ENCODE data around the gene NDUFS7. TPM values are rescaled to one million over a fixed set of nuclear protein-coding genes. Genes with fewer than 3 reads are reported as not detected.
"Not testable (repeated sequence)": the region's sequence is repeated elsewhere in the genome, so short reads cannot be mapped to it uniquely, and the experiment has no call there.

The NDUFS7 gene
- total RNA-seq, 1 donor from 2014 or later = 15.4 TPM

DNA sequence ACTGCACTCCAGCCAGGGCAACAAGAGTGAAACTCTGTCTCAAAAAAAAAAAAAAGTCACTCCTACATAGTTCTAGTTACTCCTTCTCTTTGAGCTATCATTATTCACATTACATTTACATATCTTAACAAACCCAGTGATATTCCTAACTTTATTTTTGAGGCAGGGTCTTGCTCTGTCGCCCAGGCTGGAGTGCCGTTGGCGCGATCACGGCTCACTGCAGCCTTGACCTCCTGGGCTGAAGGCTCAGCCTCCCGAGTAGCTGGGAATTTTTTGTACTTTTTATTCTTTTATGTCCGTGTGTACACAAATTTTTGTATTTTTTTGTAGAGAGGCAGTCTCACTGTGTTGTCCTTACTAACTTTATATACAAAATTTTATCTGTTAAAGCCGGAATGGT, 53.9 kb downstream of the NDUFS7 start:
- peaks cover 10% of the 10 kb centered on the region for H3K27me3 Mint-ChIP-seq (ENCODE audit: insufficient read depth, low read depth)
- no peaks in the 10 kb centered on the region for H3K9me3 Mint-ChIP-seq
- Histone ChIP-seq H3K4me1 (peaks cover 7% of the 10 kb centered on the region), H3K27me3 (no peaks in the 10 kb centered on the region), H2AFZ (replicated peaks) (no peak overlapping the region), H4K20me1 (ENCODE audit: low read depth) (peaks cover 67% of the 10 kb centered on the region), H3K36me3 (peaks cover 11% of the 10 kb centered on the region), H3K27ac (no peak overlapping the region), H3K9me3 (ENCODE audit: low read depth) (no peaks in the 10 kb centered on the region), H3K79me2 (ENCODE audit: low read depth) (peaks cover 35% of the 10 kb centered on the region), H3K9ac (no peak overlapping the region), H3K4me2 (no peak overlapping the region), H3K4me3 (no peak overlapping the region), H3F3A (ENCODE audit: low read depth) (peaks cover 69% of the 10 kb centered on the region)
- H3K4me3 Mint-ChIP-seq = peak overlapping the region; percentile 97
- TF ChIP-seq EZH2 (IDR thresholded peaks at IDR 0.05) (no peak), EZH2phosphoT487 (IDR thresholded peaks at IDR 0.05) (no peak)
- TF ChIP-seq, protein P1, sequence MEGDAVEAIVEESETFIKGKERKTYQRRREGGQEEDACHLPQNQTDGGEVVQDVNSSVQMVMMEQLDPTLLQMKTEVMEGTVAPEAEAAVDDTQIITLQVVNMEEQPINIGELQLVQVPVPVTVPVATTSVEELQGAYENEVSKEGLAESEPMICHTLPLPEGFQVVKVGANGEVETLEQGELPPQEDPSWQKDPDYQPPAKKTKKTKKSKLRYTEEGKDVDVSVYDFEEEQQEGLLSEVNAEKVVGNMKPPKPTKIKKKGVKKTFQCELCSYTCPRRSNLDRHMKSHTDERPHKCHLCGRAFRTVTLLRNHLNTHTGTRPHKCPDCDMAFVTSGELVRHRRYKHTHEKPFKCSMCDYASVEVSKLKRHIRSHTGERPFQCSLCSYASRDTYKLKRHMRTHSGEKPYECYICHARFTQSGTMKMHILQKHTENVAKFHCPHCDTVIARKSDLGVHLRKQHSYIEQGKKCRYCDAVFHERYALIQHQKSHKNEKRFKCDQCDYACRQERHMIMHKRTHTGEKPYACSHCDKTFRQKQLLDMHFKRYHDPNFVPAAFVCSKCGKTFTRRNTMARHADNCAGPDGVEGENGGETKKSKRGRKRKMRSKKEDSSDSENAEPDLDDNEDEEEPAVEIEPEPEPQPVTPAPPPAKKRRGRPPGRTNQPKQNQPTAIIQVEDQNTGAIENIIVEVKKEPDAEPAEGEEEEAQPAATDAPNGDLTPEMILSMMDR (IDR thresholded peaks at IDR 0.05) = no peak
- H3K27ac Mint-ChIP-seq = no peak overlapping the region
- H3K4me1 Mint-ChIP-seq = peaks cover 19% of the 10 kb centered on the region
- H3K36me3 Mint-ChIP-seq = peaks cover 30% of the 10 kb centered on the region
- no peak for DNase-seq (ENCODE audit: low spot score)

DNA sequence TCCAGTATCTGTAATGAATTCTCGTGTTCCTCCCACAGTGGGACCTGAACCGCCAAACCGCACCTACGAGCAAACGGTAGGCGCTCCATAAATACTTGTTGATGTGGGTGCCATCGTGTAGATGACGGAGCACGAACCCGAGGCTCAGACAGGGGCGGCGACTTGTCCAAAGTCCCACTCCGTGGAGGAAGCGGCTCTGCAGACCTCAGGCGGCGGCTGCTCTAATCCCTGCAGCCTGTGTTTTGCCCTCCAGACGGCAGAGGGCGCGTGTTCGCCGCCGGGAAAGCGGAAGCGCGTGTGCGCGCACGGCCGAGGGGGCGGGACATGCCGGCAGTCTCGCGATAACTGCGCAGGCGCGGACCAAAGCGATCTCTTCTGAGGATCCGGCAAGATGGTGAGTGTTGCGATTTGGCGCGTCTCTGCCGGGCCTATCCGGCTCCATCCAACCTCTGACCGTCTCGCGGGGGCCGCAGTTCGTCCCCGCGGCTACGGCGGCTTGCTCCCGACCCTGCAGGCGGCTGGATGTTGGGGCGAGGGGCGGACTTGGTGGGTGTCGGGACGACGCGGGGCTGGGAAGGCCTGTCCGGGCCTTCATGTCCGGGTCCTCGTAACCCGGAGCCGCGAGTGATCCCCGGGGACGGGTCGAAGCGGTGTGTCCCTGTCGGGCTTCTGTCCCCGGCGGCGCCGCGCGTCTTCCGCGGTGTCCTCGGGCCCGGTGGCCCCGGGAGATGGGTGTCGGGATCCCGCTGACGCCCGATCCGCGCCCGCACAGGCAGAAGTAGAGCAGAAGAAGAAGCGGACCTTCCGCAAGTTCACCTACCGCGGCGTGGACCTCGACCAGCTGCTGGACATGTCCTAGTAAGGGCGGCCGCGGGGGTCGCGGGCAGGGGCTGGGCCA, 54.6 kb downstream of the NDUFS7 start, which contains the start of gene RPS15:
RPS15 (plus strand) TSS at position 362 of the 898 bp plus-strand sequence; CDS start at position 392, 30 bp downstream.
- peaks cover 7% of the 10 kb centered on the region for H3K4me1 ChIP-seq
- peak within 1 kb of the TSS; percentile 90 for H3K4me3 ChIP-seq
- peaks cover 10% of the 10 kb centered on the region for H3K27me3 Mint-ChIP-seq (ENCODE audit: insufficient read depth, low read depth)
- H4K20me1 ChIP-seq (ENCODE audit: low read depth) = peaks cover 70% of the 10 kb centered on the region
- H3K9me3 Mint-ChIP-seq = no peaks in the 10 kb centered on the region
- H3K4me2 ChIP-seq = peak within 1 kb of the TSS; percentile 97
- H3K79me2 ChIP-seq (ENCODE audit: low read depth) = peaks cover 35% of the 10 kb centered on the region
- no peaks in the 10 kb centered on the region for H3K9me3 ChIP-seq (ENCODE audit: low read depth)
- TF ChIP-seq, protein P1 (IDR thresholded peaks at IDR 0.05) = peak; percentile 93
- TF ChIP-seq EZH2phosphoT487 (IDR thresholded peaks at IDR 0.05) (no peak), EZH2 (IDR thresholded peaks at IDR 0.05) (no peak)
- peak within 1 kb of the TSS; percentile 99 for H3K27ac Mint-ChIP-seq
- peak within 1 kb of the TSS; percentile 100 for H3K9ac ChIP-seq
- peak within 1 kb of the TSS; percentile 70 for H2AFZ ChIP-seq (replicated peaks)
- H3K36me3 Mint-ChIP-seq = peaks cover 33% of the 10 kb centered on the region
- H3F3A ChIP-seq (ENCODE audit: low read depth) = peaks cover 76% of the 10 kb centered on the region
- DNase-seq (ENCODE audit: low spot score) = peak; percentile 97
- peaks cover 11% of the 10 kb centered on the region for H3K36me3 ChIP-seq
- H3K4me3 Mint-ChIP-seq = peak within 1 kb of the TSS; percentile 97
- peak within 1 kb of the TSS; percentile 98 for H3K27ac ChIP-seq
- H3K27me3 ChIP-seq = no peaks in the 10 kb centered on the region
- H3K4me1 Mint-ChIP-seq = peaks cover 21% of the 10 kb centered on the region

DNA sequence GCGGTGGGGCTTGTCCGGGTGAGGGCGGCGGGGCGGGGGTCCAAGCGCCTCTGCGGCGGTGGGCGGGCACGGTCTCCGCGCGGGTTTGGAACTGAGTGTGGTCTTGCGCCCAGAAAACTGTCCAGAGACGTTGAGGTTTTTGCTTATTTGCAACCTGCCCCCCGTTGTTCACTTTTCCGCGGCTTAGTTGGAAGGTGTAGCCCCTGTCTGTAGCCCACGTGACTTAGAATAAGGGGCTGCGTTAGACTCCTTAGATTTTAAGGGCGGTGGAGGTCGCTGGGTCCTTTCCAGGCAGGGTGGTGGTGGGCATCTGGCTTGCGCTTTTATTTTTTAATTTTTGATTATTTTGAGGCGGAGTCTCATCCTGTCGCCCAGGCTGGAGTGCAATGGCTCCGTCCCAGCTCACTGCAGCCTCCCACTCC, 55.2 kb downstream of the NDUFS7 start:
- Mint-ChIP-seq H3K27ac (no peak overlapping the region), H3K9me3 (no peaks in the 10 kb centered on the region), H3K4me1 (peaks cover 21% of the 10 kb centered on the region), H3K4me3 (peak overlapping the region; percentile 97), H3K36me3 (peaks cover 33% of the 10 kb centered on the region), H3K27me3 (ENCODE audit: insufficient read depth, low read depth) (peaks cover 10% of the 10 kb centered on the region)
- H3F3A ChIP-seq (ENCODE audit: low read depth) = peaks cover 83% of the 10 kb centered on the region
- DNase-seq (ENCODE audit: low spot score) = peak; percentile 45
- peak overlapping the region; percentile 90 for H3K4me3 ChIP-seq
- H3K27ac ChIP-seq = peak overlapping the region; percentile 98
- peaks cover under 1% of the 10 kb centered on the region for H3K27me3 ChIP-seq
- H2AFZ ChIP-seq (replicated peaks) = no peak overlapping the region
- H3K9me3 ChIP-seq (ENCODE audit: low read depth) = no peaks in the 10 kb centered on the region
- no peak for TF ChIP-seq EZH2phosphoT487 (IDR thresholded peaks at IDR 0.05)
- TF ChIP-seq, protein P1 (IDR thresholded peaks at IDR 0.05) = no peak
- TF ChIP-seq EZH2 (IDR thresholded peaks at IDR 0.05) = no peak
- H3K4me2 ChIP-seq = peak overlapping the region; percentile 97
- H4K20me1 ChIP-seq (ENCODE audit: low read depth) = peaks cover 75% of the 10 kb centered on the region
- H3K79me2 ChIP-seq (ENCODE audit: low read depth) = peaks cover 35% of the 10 kb centered on the region
- peak overlapping the region; percentile 100 for H3K9ac ChIP-seq
- peaks cover 11% of the 10 kb centered on the region for H3K36me3 ChIP-seq
- peaks cover 7% of the 10 kb centered on the region for H3K4me1 ChIP-seq

DNA sequence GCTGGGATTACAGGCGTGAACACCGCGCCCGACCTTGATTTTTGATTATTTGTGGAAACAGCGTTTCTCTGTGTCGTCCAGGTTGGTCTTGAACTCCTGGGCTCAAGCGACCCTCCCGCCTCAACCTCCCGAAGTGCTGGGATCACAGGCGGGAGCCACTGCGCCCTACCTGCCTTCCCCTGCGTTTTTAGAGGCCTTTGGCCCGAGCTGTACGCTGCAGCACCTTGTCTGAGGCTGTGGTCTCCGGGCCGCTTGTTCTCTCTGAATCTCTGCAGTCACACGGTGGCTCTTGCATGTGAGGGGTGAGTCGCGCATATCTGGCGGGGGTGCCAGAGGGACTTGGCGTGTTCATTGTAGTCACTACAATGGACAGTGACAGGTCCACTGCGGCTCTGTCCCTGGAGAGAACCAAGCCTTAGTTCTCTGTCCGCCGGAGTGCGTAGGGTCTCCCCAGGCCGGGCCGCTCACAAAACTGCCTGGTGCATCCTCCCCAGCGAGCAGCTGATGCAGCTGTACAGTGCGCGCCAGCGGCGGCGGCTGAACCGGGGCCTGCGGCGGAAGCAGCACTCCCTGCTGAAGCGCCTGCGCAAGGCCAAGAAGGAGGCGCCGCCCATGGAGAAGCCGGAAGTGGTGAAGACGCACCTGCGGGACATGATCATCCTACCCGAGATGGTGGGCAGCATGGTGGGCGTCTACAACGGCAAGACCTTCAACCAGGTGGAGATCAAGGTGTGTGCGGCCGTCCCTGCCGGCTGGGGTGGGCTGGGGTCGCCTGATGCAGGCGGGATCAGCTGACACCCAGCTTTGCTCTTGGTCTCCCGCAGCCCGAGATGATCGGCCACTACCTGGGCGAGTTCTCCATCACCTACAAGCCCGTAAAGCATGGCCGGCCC, 56.1 kb downstream of the NDUFS7 start:
- Histone ChIP-seq H3K4me2 (peak overlapping the region; percentile 97), H4K20me1 (ENCODE audit: low read depth) (peaks cover 80% of the 10 kb centered on the region), H3F3A (ENCODE audit: low read depth) (peaks cover 88% of the 10 kb centered on the region), H3K36me3 (peaks cover 11% of the 10 kb centered on the region), H3K79me2 (ENCODE audit: low read depth) (peaks cover 35% of the 10 kb centered on the region), H3K4me3 (peak overlapping the region; percentile 90), H3K9ac (peak overlapping the region; percentile 100)
- DNase-seq (ENCODE audit: low spot score) = peak; percentile 24
- Mint-ChIP-seq H3K4me3 (peak overlapping the region; percentile 97), H3K27me3 (ENCODE audit: insufficient read depth, low read depth) (peaks cover 10% of the 10 kb centered on the region), H3K27ac (peak overlapping the region; percentile 42), H3K36me3 (peaks cover 33% of the 10 kb centered on the region), H3K4me1 (peaks cover 24% of the 10 kb centered on the region)
- not testable (repeated sequence) for H3K9me3 ChIP-seq (ENCODE audit: low read depth); H3K27me3 ChIP-seq; H3K4me1 ChIP-seq; H2AFZ ChIP-seq (replicated peaks); H3K9me3 Mint-ChIP-seq; H3K27ac ChIP-seq

Data from neural progenitor cell (in vitro differentiated cells).